ENCODE results near the gene CNTNAP2.

CNTNAP2 gene

DNA sequence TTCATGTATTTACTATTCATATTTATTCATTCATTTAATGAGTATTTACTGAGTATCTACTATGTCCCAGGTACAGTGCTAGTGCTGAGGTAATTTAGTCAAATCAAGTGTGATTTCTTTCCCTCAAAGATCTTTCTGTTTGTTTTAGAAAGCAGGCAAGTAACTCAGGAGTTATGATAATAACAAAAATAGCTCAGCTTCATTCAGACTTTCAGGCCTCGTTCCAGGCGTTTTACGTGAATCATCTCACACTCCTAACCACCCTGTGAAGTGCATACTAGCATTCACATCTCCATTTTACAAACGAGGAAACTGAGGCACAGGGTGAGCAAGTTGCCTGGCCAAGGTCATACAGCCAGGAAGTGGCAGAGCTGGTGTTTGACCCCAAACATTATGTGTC lies 2005.2 kb downstream of the CNTNAP2 start:
- Histone ChIP-seq H3K9ac (ENCODE audit: insufficient read length) (no peak overlapping the region), H3K36me3 (ENCODE audit: insufficient read depth, low read length) (no peaks in the 10 kb centered on the region), H3K9me3 (ENCODE audit: low read depth, low read length) (no peaks in the 10 kb centered on the region), H3K27ac (no peak overlapping the region), H3K4me3 (no peak overlapping the region)
- no peak for DNase-seq (ENCODE audit: low read depth, low spot score)
- no peak for TF ChIP-seq POLR2AphosphoS5 (IDR thresholded peaks at IDR 0.05; ENCODE audit: borderline replicate concordance, low read depth, low read length)
- no peak for TF ChIP-seq FOXP2 (optimal IDR thresholded peaks at IDR 0.05; ENCODE audit: control extremely low read depth, extremely low read length, insufficient read depth)
- no peak for TF ChIP-seq EZH2 (IDR thresholded peaks at IDR 0.05)

GRCh38 chr7:148124477-148124876 lies 2007.9 kb downstream of the CNTNAP2 start:
- no peak overlapping the region for H3K4me3 ChIP-seq
- no peak overlapping the region for H3K27ac ChIP-seq
- H3K9ac ChIP-seq (ENCODE audit: insufficient read length): no peak overlapping the region
- DNase-seq (ENCODE audit: low read depth, low spot score): no peak
- no peaks in the 10 kb centered on the region for H3K36me3 ChIP-seq (ENCODE audit: insufficient read depth, low read length)
- TF ChIP-seq POLR2AphosphoS5 (IDR thresholded peaks at IDR 0.05; ENCODE audit: borderline replicate concordance, low read depth, low read length) (no peak), EZH2 (IDR thresholded peaks at IDR 0.05) (no peak), FOXP2 (optimal IDR thresholded peaks at IDR 0.05; ENCODE audit: control extremely low read depth, extremely low read length, insufficient read depth) (no peak)
- H3K9me3 ChIP-seq (ENCODE audit: low read depth, low read length): no peaks in the 10 kb centered on the region

DNA sequence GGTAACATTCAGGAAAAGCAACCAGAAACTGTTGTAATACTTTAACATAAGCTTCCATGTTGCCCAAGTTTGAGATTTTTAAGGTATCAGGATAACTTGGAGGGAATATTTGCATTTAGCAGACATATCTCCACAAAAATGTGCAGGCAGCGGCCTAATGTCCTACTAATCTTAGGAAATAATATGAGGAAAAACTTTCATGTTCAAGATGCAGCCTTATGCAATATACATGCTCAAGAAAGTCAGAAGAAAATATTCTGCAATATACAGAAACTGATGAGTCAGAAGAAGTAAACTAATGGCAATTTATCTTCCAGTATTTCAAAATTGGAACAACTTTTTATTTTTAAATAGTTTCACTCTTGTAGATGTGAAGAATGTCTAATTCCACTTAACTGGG lies 2010.8 kb downstream of the CNTNAP2 start:
- no peak for DNase-seq (ENCODE audit: low read depth, low spot score)
- Histone ChIP-seq H3K27ac (no peak overlapping the region), H3K9me3 (ENCODE audit: low read depth, low read length) (peaks cover 3% of the 10 kb centered on the region; the same call in 1 of the 2 replicates), H3K36me3 (ENCODE audit: insufficient read depth, low read length) (no peaks in the 10 kb centered on the region), H3K9ac (ENCODE audit: insufficient read length) (no peak overlapping the region), H3K4me3 (no peak overlapping the region)
- TF ChIP-seq FOXP2 (optimal IDR thresholded peaks at IDR 0.05; ENCODE audit: control extremely low read depth, extremely low read length, insufficient read depth) (no peak), POLR2AphosphoS5 (IDR thresholded peaks at IDR 0.05; ENCODE audit: borderline replicate concordance, low read depth, low read length) (no peak), EZH2 (IDR thresholded peaks at IDR 0.05) (no peak)

GRCh38 chr7:148129023-148129422 lies 2012.4 kb downstream of the CNTNAP2 start:
- TF ChIP-seq EZH2 (IDR thresholded peaks at IDR 0.05): no peak
- no peak for TF ChIP-seq FOXP2 (optimal IDR thresholded peaks at IDR 0.05; ENCODE audit: control extremely low read depth, extremely low read length, insufficient read depth)
- TF ChIP-seq POLR2AphosphoS5 (IDR thresholded peaks at IDR 0.05; ENCODE audit: borderline replicate concordance, low read depth, low read length): no peak
- Histone ChIP-seq H3K4me3 (no peak overlapping the region), H3K9me3 (ENCODE audit: low read depth, low read length) (peaks cover 3% of the 10 kb centered on the region; the same call in 1 of the 2 replicates), H3K27ac (peak overlapping the region; percentile 74; the same call in 1 of the 2 replicates), H3K36me3 (ENCODE audit: insufficient read depth, low read length) (no peaks in the 10 kb centered on the region), H3K9ac (ENCODE audit: insufficient read length) (no peak overlapping the region)
- DNase-seq (ENCODE audit: low read depth, low spot score): no peak

DNA sequence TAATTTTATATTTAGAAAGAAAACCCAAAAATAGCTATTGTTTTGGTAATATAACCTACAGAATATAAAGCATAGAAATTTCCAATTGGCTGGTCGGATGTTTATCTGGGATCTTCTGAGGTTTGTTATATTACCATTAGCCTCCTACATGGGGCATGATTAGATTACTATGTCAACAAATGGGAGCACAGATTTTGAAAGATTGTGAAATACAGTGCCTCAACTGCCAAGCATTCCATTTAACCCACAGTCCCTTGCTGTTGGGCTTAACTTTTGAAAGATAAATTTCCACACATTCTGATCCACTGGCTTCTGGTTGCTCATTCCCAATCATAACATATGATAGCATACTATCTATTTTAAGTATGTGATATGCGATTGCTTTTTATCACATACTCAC lies 2018.5 kb downstream of the CNTNAP2 start:
- Histone ChIP-seq H3K9me3 (ENCODE audit: low read depth, low read length) (peaks cover 10% of the 10 kb centered on the region; the same call in 1 of the 2 replicates), H3K36me3 (ENCODE audit: insufficient read depth, low read length) (no peaks in the 10 kb centered on the region; the same call in 1 of the 2 replicates), H3K4me3 (no peak overlapping the region), H3K9ac (ENCODE audit: insufficient read length) (peak overlapping the region; percentile 44), H3K27ac (peak overlapping the region; percentile 89)
- TF ChIP-seq FOXP2 (optimal IDR thresholded peaks at IDR 0.05; ENCODE audit: control extremely low read depth, extremely low read length, insufficient read depth) (no peak), POLR2AphosphoS5 (IDR thresholded peaks at IDR 0.05; ENCODE audit: borderline replicate concordance, low read depth, low read length) (no peak), EZH2 (IDR thresholded peaks at IDR 0.05) (no peak)
- DNase-seq (ENCODE audit: low read depth, low spot score): no peak

DNA sequence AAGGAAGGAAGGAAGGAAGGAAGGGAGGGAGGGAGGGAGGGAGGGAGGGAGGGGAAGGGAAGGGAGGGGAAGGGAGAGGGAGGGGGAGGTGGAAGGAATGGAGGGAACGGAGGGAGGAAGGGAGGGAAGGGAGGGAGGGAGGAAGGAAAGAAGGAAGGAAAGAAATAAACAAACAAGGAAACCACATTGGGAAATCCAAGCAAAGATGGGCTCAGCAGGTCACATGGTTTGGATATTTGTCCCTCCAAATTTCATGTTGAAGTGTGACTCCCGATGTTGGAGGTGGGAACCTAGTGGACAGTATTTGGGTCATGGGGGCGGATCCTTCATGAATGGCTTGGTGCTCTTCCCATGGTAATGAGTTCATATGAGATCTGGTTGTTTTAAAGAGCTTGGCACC lies 2019.4 kb downstream of the CNTNAP2 start:
- no peaks in the 10 kb centered on the region; the same call in 1 of the 2 replicates for H3K36me3 ChIP-seq (ENCODE audit: insufficient read depth, low read length)
- H3K27ac ChIP-seq: peak overlapping the region; percentile 88

GRCh38 chr7:148142660-148143248 lies 2026.2 kb downstream of the CNTNAP2 start:
- TF ChIP-seq EZH2 (IDR thresholded peaks at IDR 0.05): no peak
- TF ChIP-seq POLR2AphosphoS5 (IDR thresholded peaks at IDR 0.05; ENCODE audit: borderline replicate concordance, low read depth, low read length): no peak
- no peak for TF ChIP-seq FOXP2 (optimal IDR thresholded peaks at IDR 0.05; ENCODE audit: control extremely low read depth, extremely low read length, insufficient read depth)
- no peak overlapping the region for H3K27ac ChIP-seq
- no peaks in the 10 kb centered on the region for H3K36me3 ChIP-seq (ENCODE audit: insufficient read depth, low read length)
- H3K4me3 ChIP-seq: no peak overlapping the region
- H3K9ac ChIP-seq (ENCODE audit: insufficient read length): no peak overlapping the region
- peaks cover 3% of the 10 kb centered on the region; the same call in 1 of the 2 replicates for H3K9me3 ChIP-seq (ENCODE audit: low read depth, low read length)
- no peak for DNase-seq (ENCODE audit: low read depth, low spot score)

More for the DNA sequence above, 2019.4 kb downstream of the CNTNAP2 start:
- DNase-seq (ENCODE audit: low read depth, low spot score): no peak
- Histone ChIP-seq H3K9ac (ENCODE audit: insufficient read length) (no peak overlapping the region), H3K4me3 (no peak overlapping the region), H3K9me3 (ENCODE audit: low read depth, low read length) (peaks cover 10% of the 10 kb centered on the region; the same call in 1 of the 2 replicates)
- TF ChIP-seq POLR2AphosphoS5 (IDR thresholded peaks at IDR 0.05; ENCODE audit: borderline replicate concordance, low read depth, low read length) (no peak), EZH2 (IDR thresholded peaks at IDR 0.05) (no peak), FOXP2 (optimal IDR thresholded peaks at IDR 0.05; ENCODE audit: control extremely low read depth, extremely low read length, insufficient read depth) (no peak)

- peak; percentile 72 for DNase-seq (ENCODE audit: low read depth, low spot score)
- H3K4me3 ChIP-seq: peak overlapping the region; percentile 59
- peaks cover 2% of the 10 kb centered on the region; the same call in 1 of the 2 replicates for H3K9me3 ChIP-seq (ENCODE audit: low read depth, low read length)
- peak overlapping the region; percentile 46 for H3K9ac ChIP-seq (ENCODE audit: insufficient read length)
- TF ChIP-seq EZH2 (IDR thresholded peaks at IDR 0.05) (no peak), POLR2AphosphoS5 (IDR thresholded peaks at IDR 0.05; ENCODE audit: borderline replicate concordance, low read depth, low read length) (peak; percentile 45; the same call in 1 of the 2 replicates)
- H3K27ac ChIP-seq: peak overlapping the region; percentile 94
- no peaks in the 10 kb centered on the region for H3K36me3 ChIP-seq (ENCODE audit: insufficient read depth, low read length)
Observed at GRCh38 chr7:148144827-148145226, 2028.2 kb downstream of the CNTNAP2 start.
